Glomerular visceral epithelial cell (primary cell): Measurements from ENCODE around the gene MPRIP.

Source experiments
- DNase-seq: peaks from one replicate; pipeline ENCODE4 v3.0.0-alpha.2; 2016; ENCODE audit errors: extremely low spot score

The MPRIP gene

DNA sequence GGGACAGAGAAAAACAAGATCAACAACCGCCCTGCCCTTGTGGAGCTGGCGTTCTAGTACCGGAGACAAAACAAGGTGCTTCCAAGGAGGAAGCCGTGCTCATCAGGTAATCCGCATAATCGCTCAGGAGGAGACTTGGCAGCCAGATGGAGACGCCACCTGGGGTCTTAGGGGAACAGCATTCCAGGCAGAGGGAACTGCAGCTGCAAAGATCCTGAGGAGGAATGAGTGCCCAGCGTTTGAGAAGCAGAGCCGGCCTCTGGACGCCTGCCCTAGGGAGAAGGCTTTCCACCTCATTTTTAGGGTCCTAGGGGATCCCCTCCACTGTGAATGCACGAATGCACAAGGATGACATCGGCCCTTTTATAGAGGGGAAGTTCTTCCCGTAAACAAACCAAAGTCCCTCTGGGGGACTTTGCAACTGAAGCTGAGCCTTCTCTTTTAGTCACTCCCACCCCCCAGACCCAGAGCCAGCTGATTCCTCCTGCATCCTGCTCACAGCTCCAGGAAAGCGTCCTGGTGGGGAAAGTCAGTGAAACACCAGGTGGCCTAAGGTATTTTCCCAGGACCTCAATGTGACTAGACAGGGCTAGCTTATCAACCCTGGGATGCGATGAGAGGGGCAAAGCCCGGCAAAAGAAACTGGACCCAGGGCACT, 13.2 kb upstream of the MPRIP start:
- no peak for DNase-seq

- DNase-seq, result no peak
Measured at GRCh38 chr17:17029938-17030337, 12.3 kb upstream of the MPRIP start.

DNA sequence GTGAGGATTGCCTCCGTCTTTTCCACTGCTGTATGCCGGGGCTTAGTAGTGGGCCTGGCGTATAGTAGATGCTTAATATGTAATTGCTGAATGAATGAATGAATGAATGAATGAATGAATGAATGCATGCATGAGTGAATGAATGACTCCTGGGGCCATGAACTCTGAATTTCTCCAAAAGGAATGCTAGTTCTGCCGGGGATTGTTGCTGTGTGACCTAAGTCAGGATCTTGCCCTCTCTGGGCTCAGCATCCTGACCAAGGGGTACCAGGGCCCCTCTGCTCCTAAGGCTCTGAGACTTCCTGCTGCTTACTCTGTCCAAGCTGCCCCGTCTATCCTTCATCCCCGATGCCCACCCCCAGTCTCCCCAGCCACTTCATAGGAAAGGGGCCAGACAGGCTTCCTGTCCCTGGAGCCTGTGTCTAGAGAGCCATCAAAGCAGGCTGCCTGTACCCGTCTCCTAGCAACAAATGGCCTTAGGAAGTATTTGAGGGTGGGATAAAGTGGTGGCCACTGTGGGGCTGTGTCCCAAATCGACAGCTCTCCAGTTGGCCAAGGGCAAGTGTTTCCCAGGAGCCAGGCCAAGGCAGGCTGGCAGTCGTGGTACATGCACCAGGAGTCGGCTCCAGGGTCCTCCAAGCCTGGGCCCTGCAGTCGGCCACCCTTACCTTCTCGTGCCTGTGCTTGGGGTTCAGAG, 11.6 kb upstream of the MPRIP start:
- no peak for DNase-seq

GRCh38 chr17:17032131-17032692, 10.0 kb upstream of the MPRIP start:
- DNase-seq, result peak; percentile 77

DNA sequence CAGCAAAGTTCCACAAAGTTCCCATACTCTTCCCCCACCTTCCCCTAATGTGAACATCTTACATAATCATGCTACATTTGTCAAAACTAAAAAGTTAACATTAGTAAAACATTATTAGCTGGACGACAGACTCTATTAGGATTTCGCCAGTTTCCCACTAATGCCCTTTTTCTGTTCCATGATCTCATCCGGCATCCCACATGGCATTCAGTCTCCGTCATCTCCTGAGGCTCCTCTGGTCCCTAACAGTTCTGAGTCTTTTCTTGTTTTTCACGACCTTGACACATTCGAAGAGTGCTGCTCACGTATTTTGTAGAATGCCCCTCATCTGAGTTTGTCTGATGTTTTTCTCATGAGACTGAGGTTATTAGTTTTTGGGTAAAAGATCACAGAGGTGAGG, 8.8 kb upstream of the MPRIP start:
- no peak for DNase-seq

DNA sequence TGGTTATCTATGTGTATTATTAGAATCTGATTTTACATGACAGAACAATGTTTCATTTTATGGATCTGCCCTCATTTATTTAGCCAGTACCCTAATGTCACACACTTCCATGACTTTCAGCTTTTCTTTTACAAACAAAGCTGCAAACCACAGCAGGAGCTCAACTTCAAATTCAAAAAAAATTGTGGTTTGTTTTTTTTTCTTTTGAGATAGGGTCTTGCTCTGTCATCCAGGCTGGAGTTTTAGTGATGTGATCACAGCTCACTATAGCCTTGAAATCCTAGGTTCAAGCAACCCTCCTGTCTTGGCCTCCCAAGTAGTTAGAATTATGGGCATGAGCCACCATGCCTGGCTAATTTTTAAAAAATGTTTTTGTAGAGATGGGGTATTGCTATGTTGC, 8.2 kb upstream of the MPRIP start:
- DNase-seq, result no peak

- no peak for DNase-seq
Measured at GRCh38 chr17:17034496-17035075, 7.7 kb upstream of the MPRIP start.

DNA sequence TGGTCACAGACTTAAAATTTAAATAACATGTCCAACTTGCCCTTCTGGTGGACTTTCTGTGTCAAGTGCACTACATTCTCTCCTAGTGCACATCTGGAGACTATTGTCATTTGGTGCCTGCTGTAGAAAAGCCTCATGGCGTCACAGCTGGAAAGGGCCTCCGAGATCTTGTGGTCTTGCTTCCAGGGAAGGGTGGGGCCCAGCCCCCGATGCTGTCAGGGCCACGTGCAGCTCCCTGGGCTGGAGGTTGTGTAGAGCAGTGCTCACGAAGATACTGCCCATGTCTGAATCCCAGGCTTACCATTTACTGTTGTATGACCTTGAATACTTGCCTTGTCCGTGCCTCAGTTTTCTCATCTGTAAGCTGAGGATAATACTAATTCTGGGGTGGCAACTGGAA, 6.8 kb upstream of the MPRIP start:
- DNase-seq, result no peak

DNA sequence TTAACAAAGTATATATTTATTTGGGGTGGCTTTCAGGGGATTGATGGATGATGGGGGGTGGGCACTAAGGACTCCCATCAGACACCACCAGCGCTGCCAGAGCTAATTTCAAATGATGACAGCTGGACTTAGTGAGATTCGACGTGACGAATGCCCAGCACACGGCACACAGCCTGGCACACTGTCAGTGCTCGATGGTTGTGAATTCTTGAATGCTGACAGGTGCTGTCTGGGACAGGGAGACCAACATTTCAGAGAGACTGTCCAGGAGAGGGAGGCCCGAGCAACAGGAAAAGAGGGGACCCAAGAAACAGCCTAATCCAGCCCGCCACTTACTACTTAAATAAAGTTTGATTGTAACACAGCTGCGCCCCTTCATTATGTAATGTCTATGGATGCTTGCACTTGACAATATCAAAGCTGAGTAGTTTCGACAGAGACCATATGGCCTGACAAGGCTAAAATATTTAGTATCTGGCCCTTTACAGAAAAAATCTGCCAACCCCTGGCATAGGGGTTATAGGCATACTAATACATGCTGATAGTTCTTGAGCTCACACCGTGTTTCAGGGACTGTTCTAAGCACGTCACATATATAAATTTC, 6.2 kb upstream of the MPRIP start:
- DNase-seq, result no peak

GRCh38 chr17:17036524-17036998, 5.7 kb upstream of the MPRIP start:
- peak; percentile 50 for DNase-seq

GRCh38 chr17:17039911-17040310, 2.3 kb upstream of the MPRIP start:
- DNase-seq, result no peak

DNA sequence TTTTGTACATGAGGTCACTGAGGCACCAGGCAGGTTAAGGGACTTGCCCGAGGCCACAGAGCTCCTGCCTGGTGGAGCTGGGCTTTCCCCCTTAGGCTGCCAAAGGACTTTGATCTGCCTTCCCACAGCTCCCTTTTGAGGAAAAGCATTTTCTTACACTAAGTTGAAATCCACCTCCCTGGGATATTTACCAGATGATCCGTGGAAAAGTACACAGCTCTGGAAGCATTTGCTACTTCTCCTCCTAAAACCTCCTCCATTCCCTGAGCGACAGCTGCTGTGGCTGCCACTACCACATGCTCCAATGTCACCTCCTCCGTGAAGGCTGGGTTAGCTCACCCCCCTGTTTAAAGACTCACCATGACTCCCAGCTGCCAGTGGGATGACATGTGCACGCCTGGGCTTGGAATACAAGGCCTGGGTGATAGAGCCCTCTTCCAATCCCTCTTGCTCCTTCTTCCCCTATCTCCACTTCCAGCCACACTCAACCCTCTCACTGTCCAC, 1.2 kb upstream of the MPRIP start:
- DNase-seq, result peak; percentile 51

GRCh38 chr17:17041571-17042383, 480 bp upstream of the MPRIP start:
- peak; percentile 98 for DNase-seq

DNA sequence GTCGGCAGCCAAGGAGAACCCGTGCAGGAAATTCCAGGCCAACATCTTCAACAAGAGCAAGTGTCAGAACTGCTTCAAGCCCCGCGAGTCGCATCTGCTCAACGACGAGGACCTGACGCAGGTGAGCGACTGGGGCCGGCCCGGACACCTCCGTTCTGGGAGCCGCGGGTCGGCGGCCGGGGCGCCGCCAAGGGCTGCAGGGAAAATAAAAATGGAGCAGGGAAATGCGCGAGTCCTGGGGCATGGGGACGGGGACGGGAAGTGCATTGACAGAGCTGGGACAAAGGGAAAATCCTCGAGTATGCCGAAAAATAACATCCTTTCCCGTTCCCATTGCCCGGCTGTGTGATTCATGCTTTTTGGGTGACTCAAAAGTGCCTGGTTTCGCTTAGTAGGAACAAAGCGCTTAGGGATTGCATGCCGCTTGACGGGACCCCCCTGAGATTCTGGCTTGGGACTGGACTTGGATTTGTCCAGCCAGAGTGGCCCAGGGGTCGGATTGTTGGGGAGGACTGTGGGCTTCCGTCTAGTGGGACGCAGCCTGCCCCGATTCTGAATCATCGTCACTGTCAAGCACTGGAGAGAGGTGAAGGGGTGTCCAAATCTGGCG, 699 bp downstream of the MPRIP start:
- DNase-seq, result peak; percentile 41

GRCh38 chr17:17043461-17044271, 1.4 kb downstream of the MPRIP start:
- peak; percentile 31 for DNase-seq

- DNase-seq, result peak; percentile 71
Measured at GRCh38 chr17:17044846-17045561, 2.7 kb downstream of the MPRIP start.

- DNase-seq, result no peak
Measured at GRCh38 chr17:17048106-17048505, 5.8 kb downstream of the MPRIP start.

DNA sequence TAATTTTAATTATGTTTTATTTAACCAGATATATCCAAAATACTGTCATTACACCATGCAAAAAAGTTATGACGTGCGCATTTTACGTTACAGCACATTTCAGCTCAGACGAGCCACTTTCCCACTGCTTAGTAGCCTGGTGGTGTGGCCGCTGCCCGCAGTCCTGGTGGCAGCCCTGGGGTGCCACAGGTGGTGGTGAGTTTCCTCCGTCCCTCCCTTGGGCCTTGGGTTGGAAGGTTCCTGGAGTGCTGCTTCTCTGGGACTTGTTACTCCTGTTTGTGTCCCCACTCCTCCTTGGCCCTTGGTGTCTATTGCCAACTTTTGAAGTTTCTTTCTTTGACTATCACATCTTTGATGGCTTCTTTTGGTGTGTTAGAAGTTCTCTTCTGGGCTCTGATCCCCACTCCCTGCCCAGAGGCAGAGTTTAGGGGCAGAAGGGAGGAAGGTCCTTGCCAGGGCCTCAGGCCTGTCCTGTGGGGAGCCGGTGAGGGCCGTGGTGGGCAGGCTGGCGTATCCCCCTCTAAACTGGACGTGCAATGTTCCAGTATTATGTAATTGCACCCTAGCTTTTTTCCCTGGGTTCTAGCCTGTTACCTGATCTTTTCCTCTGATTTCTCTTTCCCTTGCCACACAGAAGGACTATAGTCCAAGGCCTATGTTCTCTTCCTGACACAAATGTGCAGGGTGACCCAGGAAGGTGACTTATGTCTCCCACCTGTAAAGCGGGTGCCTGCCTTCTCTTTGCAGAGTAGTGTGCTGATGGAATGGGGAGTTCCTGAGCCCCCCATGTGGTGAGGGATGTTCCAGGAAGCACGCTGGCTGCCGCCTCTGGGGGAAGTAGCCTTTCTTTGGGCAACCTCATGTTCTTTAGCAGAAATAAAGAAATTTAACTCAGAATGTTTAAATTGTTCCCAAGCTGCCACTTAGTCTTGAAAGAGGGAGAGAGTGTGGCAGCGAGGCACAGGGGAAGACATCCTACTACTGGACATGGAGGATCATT, 8.4 kb downstream of the MPRIP start:
- no peak for DNase-seq
